HUES48 (cell line): ENCODE measurements around the gene ENSA.
"Not testable (repeated sequence)": the region's sequence is repeated elsewhere in the genome, so short reads cannot be mapped to it uniquely, and the experiment has no call there.

Experiments used
- H3K27ac ChIP-seq: one replicate; pipeline ENCODE4 v1.7.0; 2013; ENCODE audit warnings: low read depth, low read length, inconsistent platforms
- H3K27me3 ChIP-seq: 2 replicates; pipeline ENCODE4 v1.6.1; 2013; ENCODE audit warnings: mild to moderate bottlenecking, low read length; ENCODE audit not compliant: control insufficient read depth, insufficient read depth
- H3K36me3 ChIP-seq: 2 replicates; pipeline ENCODE4 v1.6.1; 2013; ENCODE audit warnings: low read length; ENCODE audit not compliant: control insufficient read depth, insufficient read depth
- H3K4me1 ChIP-seq: 2 replicates; pipeline ENCODE4 v1.6.1; 2013; ENCODE audit warnings: mild to moderate bottlenecking, low read length; ENCODE audit not compliant: control insufficient read depth, insufficient read depth
- H3K4me3 ChIP-seq: 2 replicates; pipeline ENCODE4 v1.5.1; 2013; ENCODE audit warnings: mild to moderate bottlenecking, low read depth, low read length
- H3K9ac ChIP-seq: 2 replicates; pipeline ENCODE4 v1.6.1; 2013; ENCODE audit warnings: mild to moderate bottlenecking, low read depth, low read length, moderate library complexity
- H3K9me3 ChIP-seq: 2 replicates; pipeline ENCODE4 v1.6.1; 2013; ENCODE audit warnings: low read length; ENCODE audit not compliant: control insufficient read depth, insufficient read depth

Gene ENSA

GRCh38 chr1:150642296-150642695 lies 12.9 kb upstream of the ENSA start:
- H3K27me3 ChIP-seq = no peaks in the 10 kb centered on the region

GRCh38 chr1:150641126-150641815 lies 11.9 kb upstream of the ENSA start:
- H3K9me3 ChIP-seq, H3K4me3 ChIP-seq, H3K27me3 ChIP-seq: not testable (repeated sequence)
- Histone ChIP-seq H3K4me1 (peaks cover 16% of the 10 kb centered on the region), H3K36me3 (peaks cover 12% of the 10 kb centered on the region; the same call in 1 of the 2 replicates), H3K27ac (peak overlapping the region; percentile 95), H3K9ac (peak overlapping the region; percentile 71)

More at GRCh38 chr1:150642296-150642695, 12.9 kb upstream of the ENSA start:
- Histone ChIP-seq H3K27ac (peak overlapping the region; percentile 95), H3K36me3 (peaks cover 21% of the 10 kb centered on the region), H3K4me1 (peaks cover 16% of the 10 kb centered on the region), H3K9ac (peak overlapping the region; percentile 71; the same call in 1 of the 2 replicates), H3K4me3 (no peak overlapping the region), H3K9me3 (no peaks in the 10 kb centered on the region)

- not testable (repeated sequence) for H3K27me3 ChIP-seq, H3K9me3 ChIP-seq, H3K27ac ChIP-seq, H3K4me3 ChIP-seq, H3K9ac ChIP-seq, H3K36me3 ChIP-seq
- H3K4me1 ChIP-seq = peaks cover 35% of the 10 kb centered on the region
Measured at GRCh38 chr1:150638430-150638829, 9.0 kb upstream of the ENSA start.

- H3K27me3 ChIP-seq, H3K9me3 ChIP-seq, H3K36me3 ChIP-seq: not testable (repeated sequence)
- peaks cover 28% of the 10 kb centered on the region for H3K4me1 ChIP-seq
- H3K27ac ChIP-seq = peak overlapping the region; percentile 95
- peak overlapping the region; percentile 46 for H3K9ac ChIP-seq
- H3K4me3 ChIP-seq = 0 out of 2 replicates have a peak overlapping the region, but pooled peaks have one; percentile 31
Measured at GRCh38 chr1:150634839-150635622, 5.6 kb upstream of the ENSA start.

GRCh38 chr1:150628766-150629114 lies 672 bp downstream of the ENSA start:
- peaks cover 43% of the 10 kb centered on the region for H3K36me3 ChIP-seq
- H3K9me3 ChIP-seq = no peaks in the 10 kb centered on the region
- H3K4me3 ChIP-seq = peak overlapping the region; percentile 92
- H3K9ac ChIP-seq = peak overlapping the region; percentile 75
- H3K27me3 ChIP-seq = no peaks in the 10 kb centered on the region
- H3K27ac ChIP-seq = peak overlapping the region; percentile 95
- H3K4me1 ChIP-seq = peaks cover 24% of the 10 kb centered on the region

- no peaks in the 10 kb centered on the region for H3K9me3 ChIP-seq
- H3K4me3 ChIP-seq = peak overlapping the region; percentile 92
- peaks cover 52% of the 10 kb centered on the region for H3K36me3 ChIP-seq
- H3K9ac ChIP-seq = peak overlapping the region; percentile 75
- H3K27ac ChIP-seq = peak overlapping the region; percentile 95
- H3K4me1 ChIP-seq = peaks cover 25% of the 10 kb centered on the region
- no peaks in the 10 kb centered on the region for H3K27me3 ChIP-seq
Measured at GRCh38 chr1:150627826-150628410, 1.5 kb downstream of the ENSA start.

GRCh38 chr1:150626150-150626549 lies 3.3 kb downstream of the ENSA start:
- no peak overlapping the region for H3K27ac ChIP-seq
- H3K4me3 ChIP-seq = no peak overlapping the region
- H3K36me3 ChIP-seq = peaks cover 68% of the 10 kb centered on the region
- H3K27me3 ChIP-seq = no peaks in the 10 kb centered on the region
- H3K4me1 ChIP-seq = peaks cover 24% of the 10 kb centered on the region
- no peak overlapping the region for H3K9ac ChIP-seq
- no peaks in the 10 kb centered on the region for H3K9me3 ChIP-seq

GRCh38 chr1:150624546-150624945 lies 4.9 kb downstream of the ENSA start:
- H3K4me3 ChIP-seq, H3K9ac ChIP-seq, H3K9me3 ChIP-seq, H3K27me3 ChIP-seq, H3K27ac ChIP-seq: not testable (repeated sequence)
- Histone ChIP-seq H3K4me1 (peaks cover 23% of the 10 kb centered on the region), H3K36me3 (peaks cover 84% of the 10 kb centered on the region)

- Histone ChIP-seq H3K36me3 (peaks cover 88% of the 10 kb centered on the region), H3K4me1 (peaks cover 23% of the 10 kb centered on the region)
- not testable (repeated sequence) for H3K9ac ChIP-seq, H3K4me3 ChIP-seq, H3K9me3 ChIP-seq, H3K27ac ChIP-seq, H3K27me3 ChIP-seq
Measured at GRCh38 chr1:150624134-150624533, 5.3 kb downstream of the ENSA start.

- Histone ChIP-seq H3K9ac (no peak overlapping the region), H3K4me3 (no peak overlapping the region), H3K36me3 (peaks cover 90% of the 10 kb centered on the region), H3K9me3 (no peaks in the 10 kb centered on the region), H3K4me1 (peaks cover 13% of the 10 kb centered on the region; the same call in 1 of the 2 replicates), H3K27me3 (no peaks in the 10 kb centered on the region), H3K27ac (peak overlapping the region; percentile 39)
Measured at GRCh38 chr1:150622303-150622975, 7.0 kb downstream of the ENSA start.
